Smooth muscle cell (in vitro differentiated cells): ENCODE data around the gene NLRP1. TPM values are rescaled to one million over a fixed set of nuclear protein-coding genes. Genes with fewer than 3 reads are reported as not detected.
"Not testable (repeated sequence)": the region's sequence is repeated elsewhere in the genome, so short reads cannot be mapped to it uniquely, and the experiment has no call there.

Experiments
- DNase-seq: peaks from one replicate; lab custom pipeline; 2025; ENCODE audit not compliant: unreplicated experiment; lab: John Stamatoyannopoulos, UW
- H2AFZ ChIP-seq: fragments of 200-600 bp; sonication (generic); 2 replicates; pipeline ENCODE4 v1.6.0; 2016; ENCODE audit warnings: antibody characterized with exemption, low read depth, mild to moderate bottlenecking
- H3F3A ChIP-seq: fragments of 200-600 bp; sonication (generic); 2 replicates; pipeline ENCODE4 v1.6.0; 2017; ENCODE audit warnings: antibody characterized with exemption, low read depth
- H3K27ac ChIP-seq: fragments of 200-600 bp; sonication (generic); 2 replicates; pipeline ENCODE4 v1.5.1; 2016; ENCODE audit warnings: low read depth, mild to moderate bottlenecking
- H3K27me3 ChIP-seq: fragments of 200-600 bp; sonication (generic); 2 replicates; pipeline ENCODE4 v1.6.1; 2016; ENCODE audit warnings: low read depth, mild to moderate bottlenecking
- H3K36me3 ChIP-seq: fragments of 200-600 bp; sonication (generic); 2 replicates; pipeline ENCODE4 v1.5.1; 2016; ENCODE audit warnings: low read depth
- H3K4me1 ChIP-seq: fragments of 200-600 bp; sonication (generic); 2 replicates; pipeline ENCODE4 v1.5.1; 2016; ENCODE audit warnings: low read depth
- H3K4me2 ChIP-seq: fragments of 200-600 bp; sonication (generic); 2 replicates; pipeline ENCODE4 v1.6.0; 2016; ENCODE audit warnings: mild to moderate bottlenecking
- H3K4me3 ChIP-seq: fragments of 200-600 bp; sonication (generic); 2 replicates; pipeline ENCODE4 v1.5.1; 2016; ENCODE audit warnings: mild to moderate bottlenecking
- H3K79me2 ChIP-seq: fragments of 200-600 bp; sonication (generic); 2 replicates; pipeline ENCODE4 v1.6.0; 2016; ENCODE audit warnings: low read depth, mild to moderate bottlenecking
- H3K9ac ChIP-seq: fragments of 200-600 bp; sonication (generic); 2 replicates; pipeline ENCODE4 v1.6.0; 2016; ENCODE audit warnings: low read depth
- H3K9me3 ChIP-seq: fragments of 200-600 bp; sonication (generic); replicated peaks from 2 replicates; pipeline ENCODE4 v1.5.1; 2016; ENCODE audit warnings: low read depth
- H4K20me1 ChIP-seq: fragments of 200-600 bp; sonication (generic); 2 replicates; pipeline ENCODE4 v1.6.0; 2016; ENCODE audit warnings: low read depth
- CTCF ChIP-seq: fragments of 200-600 bp; sonication (generic); IDR thresholded peaks from 2 replicates; pipeline ENCODE4 v1.5.1; 2017; ENCODE audit warnings: borderline replicate concordance, mild to moderate bottlenecking, antibody characterized with exemption; ENCODE audit not compliant: insufficient read depth, poor library complexity, severe bottlenecking
- WGBS: methylation state at CpG from one replicate; pipeline ENCODE4 v1.1.7; 2016; ENCODE audit warnings: low lambda C conversion rate; 5-methylcytosine and 5-hydroxymethylcytosine counted together
- polyA plus RNA-seq: library from polyadenylated mRNA; unstranded; fragments of >200 nt; fragmentation: Nextera tagmentation; extraction: Ambion mirVana; gene quantifications from 2 replicates; pipeline ENCODE4 v1.2.1, GENCODE V29; 2016
- total RNA-seq: library from RNA; depleted of rRNA; stranded (reverse); fragments of >200 nt; gene quantifications from 2 replicates; pipeline ENCODE4 v1.2.3, GENCODE V29; 2014

NLRP1 gene
- total and polyA plus RNA-seq, 2 experiments from 2014 or later = 47.2 to 75.7 TPM

GRCh38 chr17:5582209-5583185 lies 1.8 kb downstream of the NLRP1 start:
- no peak for TF ChIP-seq CTCF
- Histone ChIP-seq H4K20me1 (no peaks in the 10 kb centered on the region), H3K27ac (no peak overlapping the region), H3K4me3 (no peak overlapping the region), H3F3A (no peaks in the 10 kb centered on the region), H2AFZ (no peak overlapping the region), H3K27me3 (no peaks in the 10 kb centered on the region), H3K79me2 (no peaks in the 10 kb centered on the region), H3K9ac (no peak overlapping the region), H3K4me2 (no peak overlapping the region), H3K36me3 (no peaks in the 10 kb centered on the region), H3K9me3 (no peaks in the 10 kb centered on the region), H3K4me1 (no peaks in the 10 kb centered on the region)
- 79% methylated on average over 11 of the region's 11 CpGs for WGBS
- DNase-seq = no peak

GRCh38 chr17:5581655-5582054 lies 2.7 kb downstream of the NLRP1 start:
- Histone ChIP-seq H3K9me3 (no peaks in the 10 kb centered on the region), H3K9ac (no peak overlapping the region), H4K20me1 (no peaks in the 10 kb centered on the region), H3K27me3 (no peaks in the 10 kb centered on the region), H3K4me3 (no peak overlapping the region), H3K36me3 (no peaks in the 10 kb centered on the region), H3K4me1 (no peaks in the 10 kb centered on the region), H3K27ac (no peak overlapping the region), H3K4me2 (no peak overlapping the region), H3F3A (no peaks in the 10 kb centered on the region), H2AFZ (no peak overlapping the region), H3K79me2 (no peaks in the 10 kb centered on the region)
- TF ChIP-seq CTCF = no peak
- no peak for DNase-seq
- 95% methylated on average over 3 of the region's 3 CpGs for WGBS

DNA sequence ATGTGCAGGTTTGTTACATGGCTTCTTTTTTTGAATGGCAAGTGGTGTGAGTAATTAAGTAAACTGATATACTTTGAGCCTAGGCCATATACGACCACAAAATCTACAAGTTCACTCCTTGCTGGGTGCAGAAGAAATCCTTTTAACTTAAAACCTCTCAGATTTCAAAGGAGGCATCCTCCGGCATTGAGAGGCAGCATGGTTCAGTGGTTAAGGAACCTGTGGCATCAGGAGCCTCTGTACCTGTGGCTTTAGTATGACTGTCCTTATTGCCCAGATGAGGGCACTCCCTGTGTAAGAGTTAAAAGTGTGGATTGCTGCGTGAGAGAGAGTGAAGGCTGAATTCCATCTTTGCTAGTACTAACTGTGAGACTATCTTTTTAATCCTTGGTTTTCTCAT lies 3.3 kb downstream of the NLRP1 start:
- no peak overlapping the region for H3K4me3 ChIP-seq
- no peaks in the 10 kb centered on the region for H3K36me3 ChIP-seq
- H3K27me3 ChIP-seq = no peaks in the 10 kb centered on the region
- H3F3A ChIP-seq = no peaks in the 10 kb centered on the region
- no peak for TF ChIP-seq CTCF
- H3K4me1 ChIP-seq = no peaks in the 10 kb centered on the region
- H4K20me1 ChIP-seq = no peaks in the 10 kb centered on the region
- H3K4me2 ChIP-seq = no peak overlapping the region
- no peak overlapping the region for H2AFZ ChIP-seq
- H3K27ac ChIP-seq = no peak overlapping the region
- 68% methylated on average over 3 of the region's 3 CpGs for WGBS
- H3K79me2 ChIP-seq = no peaks in the 10 kb centered on the region
- no peak overlapping the region for H3K9ac ChIP-seq
- H3K9me3 ChIP-seq = no peaks in the 10 kb centered on the region
- DNase-seq = no peak

- Histone ChIP-seq H3K9me3 (no peaks in the 10 kb centered on the region), H3K9ac (no peak overlapping the region), H3F3A (no peaks in the 10 kb centered on the region), H3K4me1 (no peaks in the 10 kb centered on the region), H3K79me2 (no peaks in the 10 kb centered on the region), H3K4me3 (no peak overlapping the region), H3K36me3 (no peaks in the 10 kb centered on the region), H3K27ac (no peak overlapping the region), H2AFZ (no peak overlapping the region), H3K27me3 (no peaks in the 10 kb centered on the region), H3K4me2 (no peak overlapping the region), H4K20me1 (no peaks in the 10 kb centered on the region)
- no peak for DNase-seq
- TF ChIP-seq CTCF = no peak
These were observed 3.9 kb downstream of the NLRP1 start for GRCh38 chr17:5580367-5580766.

- H3K79me2 ChIP-seq, H3K4me1 ChIP-seq, H3K9ac ChIP-seq, H3K9me3 ChIP-seq, H2AFZ ChIP-seq, H4K20me1 ChIP-seq, H3K36me3 ChIP-seq, DNase-seq, H3F3A ChIP-seq, H3K27me3 ChIP-seq, H3K4me2 ChIP-seq, H3K4me3 ChIP-seq, H3K27ac ChIP-seq: not testable (repeated sequence)
- WGBS = 89% methylated on average over 4 of the region's 4 CpGs
These were observed 5.5 kb downstream of the NLRP1 start for GRCh38 chr17:5578768-5579167.
